WTC11 (cell line): Measurements from ENCODE around the gene PLP2.

Source experiments
- EMX1 ChIP-seq: fragments of 250-450 bp; sonication (Bioruptor Pico); IDR thresholded peaks from 2 replicates; pipeline ENCODE4 v1.8.0; 2021; ENCODE audit warnings: mild to moderate bottlenecking
- FOXJ3 ChIP-seq: sonication (generic); formaldehyde crosslinking; IDR thresholded peaks from 2 replicates; pipeline ENCODE4 v1.9.0; 2021; ENCODE audit warnings: missing genetic modification reagents, mild to moderate bottlenecking, borderline replicate concordance
- IRF2 ChIP-seq: sonication (generic); formaldehyde crosslinking; IDR thresholded peaks from 2 replicates; pipeline ENCODE4 v1.8.0; 2022; ENCODE audit warnings: low read depth, missing genetic modification reagents, borderline replicate concordance
- TF ChIP-seq, protein P1 (sequence below): fragments of 200-600 bp; IDR thresholded peaks from 2 replicates; pipeline ENCODE4 v1.8.0; 2022; ENCODE audit warnings: antibody characterized with exemption
- TF ChIP-seq, protein P2 (sequence below): sonication (generic); formaldehyde crosslinking; IDR thresholded peaks from 2 replicates; pipeline ENCODE4 v1.8.1; 2023; ENCODE audit warnings: mild to moderate bottlenecking, missing genetic modification reagents

DNA sequence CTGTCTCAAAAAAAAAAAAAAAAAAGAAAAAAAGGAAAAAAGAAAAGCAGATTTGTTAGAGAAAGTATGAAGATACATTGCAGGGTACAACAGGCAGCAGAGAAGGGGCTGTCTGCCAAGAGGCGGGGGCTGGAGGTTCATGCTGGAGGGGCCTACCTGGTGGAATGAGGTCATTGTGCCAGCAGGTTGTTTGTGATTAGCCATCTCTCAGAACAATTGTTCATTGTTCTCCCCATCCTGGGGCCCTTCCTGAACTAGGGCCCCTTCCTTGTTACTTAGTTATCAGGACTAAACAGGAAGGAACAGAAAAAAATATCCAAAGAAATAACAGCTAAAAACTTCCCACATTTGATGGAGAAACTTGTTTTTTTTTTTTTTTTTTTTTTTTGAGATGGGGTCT, 34.2 kb upstream of the PLP2 start:
- no peak for TF ChIP-seq FOXJ3 (CRISPR knock-in tag)
- TF ChIP-seq, protein P1, sequence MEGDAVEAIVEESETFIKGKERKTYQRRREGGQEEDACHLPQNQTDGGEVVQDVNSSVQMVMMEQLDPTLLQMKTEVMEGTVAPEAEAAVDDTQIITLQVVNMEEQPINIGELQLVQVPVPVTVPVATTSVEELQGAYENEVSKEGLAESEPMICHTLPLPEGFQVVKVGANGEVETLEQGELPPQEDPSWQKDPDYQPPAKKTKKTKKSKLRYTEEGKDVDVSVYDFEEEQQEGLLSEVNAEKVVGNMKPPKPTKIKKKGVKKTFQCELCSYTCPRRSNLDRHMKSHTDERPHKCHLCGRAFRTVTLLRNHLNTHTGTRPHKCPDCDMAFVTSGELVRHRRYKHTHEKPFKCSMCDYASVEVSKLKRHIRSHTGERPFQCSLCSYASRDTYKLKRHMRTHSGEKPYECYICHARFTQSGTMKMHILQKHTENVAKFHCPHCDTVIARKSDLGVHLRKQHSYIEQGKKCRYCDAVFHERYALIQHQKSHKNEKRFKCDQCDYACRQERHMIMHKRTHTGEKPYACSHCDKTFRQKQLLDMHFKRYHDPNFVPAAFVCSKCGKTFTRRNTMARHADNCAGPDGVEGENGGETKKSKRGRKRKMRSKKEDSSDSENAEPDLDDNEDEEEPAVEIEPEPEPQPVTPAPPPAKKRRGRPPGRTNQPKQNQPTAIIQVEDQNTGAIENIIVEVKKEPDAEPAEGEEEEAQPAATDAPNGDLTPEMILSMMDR = no peak
- TF ChIP-seq, protein P2, sequence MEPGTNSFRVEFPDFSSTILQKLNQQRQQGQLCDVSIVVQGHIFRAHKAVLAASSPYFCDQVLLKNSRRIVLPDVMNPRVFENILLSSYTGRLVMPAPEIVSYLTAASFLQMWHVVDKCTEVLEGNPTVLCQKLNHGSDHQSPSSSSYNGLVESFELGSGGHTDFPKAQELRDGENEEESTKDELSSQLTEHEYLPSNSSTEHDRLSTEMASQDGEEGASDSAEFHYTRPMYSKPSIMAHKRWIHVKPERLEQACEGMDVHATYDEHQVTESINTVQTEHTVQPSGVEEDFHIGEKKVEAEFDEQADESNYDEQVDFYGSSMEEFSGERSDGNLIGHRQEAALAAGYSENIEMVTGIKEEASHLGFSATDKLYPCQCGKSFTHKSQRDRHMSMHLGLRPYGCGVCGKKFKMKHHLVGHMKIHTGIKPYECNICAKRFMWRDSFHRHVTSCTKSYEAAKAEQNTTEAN = no peak
- TF ChIP-seq EMX1 (CRISPR knock-in tag) = no peak
- TF ChIP-seq IRF2 (CRISPR knock-in tag) = no peak
